GM19452 (cell line): ENCODE results near the gene ANKS6.

Experiments used
- ATAC-seq: cut with Tn5 transposase; IDR thresholded peaks from one replicate; pipeline ENCODE4 v1.9.1; 2021; ENCODE audit not compliant: unreplicated experiment

The ANKS6 gene

GRCh38 chr9:98796364-98797101 is at the start of gene ANKS6:
Gene ANKS6 (minus strand): TSS chr9:98796555. CDS start chr9:98796491, 64 bp downstream.
- ATAC-seq = peak; percentile 87

GRCh38 chr9:98846081-98846480 is 49.7 kb upstream of the ANKS6 start:
- ATAC-seq = no peak

- no peak for ATAC-seq
These were observed 46.2 kb upstream of the ANKS6 start for GRCh38 chr9:98842510-98842909.

GRCh38 chr9:98839724-98840123 is 43.4 kb upstream of the ANKS6 start:
- ATAC-seq = no peak

GRCh38 chr9:98838868-98839565 is 42.7 kb upstream of the ANKS6 start:
- no peak for ATAC-seq

- no peak for ATAC-seq
These were observed 42.0 kb upstream of the ANKS6 start for GRCh38 chr9:98838155-98838867.

GRCh38 chr9:98837516-98837915 is 41.2 kb upstream of the ANKS6 start:
- no peak for ATAC-seq

GRCh38 chr9:98836206-98836605 is 39.9 kb upstream of the ANKS6 start:
- ATAC-seq = no peak

GRCh38 chr9:98834386-98834785 is 38.0 kb upstream of the ANKS6 start:
- no peak for ATAC-seq

GRCh38 chr9:98833090-98833956 is 37.0 kb upstream of the ANKS6 start:
- no peak for ATAC-seq

- ATAC-seq = no peak
These were observed 36.4 kb upstream of the ANKS6 start for GRCh38 chr9:98832768-98833089.

- ATAC-seq = no peak
These were observed 35.3 kb upstream of the ANKS6 start for GRCh38 chr9:98831696-98832095.

- ATAC-seq = no peak
These were observed 34.2 kb upstream of the ANKS6 start for GRCh38 chr9:98830554-98830953.

- ATAC-seq = no peak
These were observed 33.4 kb upstream of the ANKS6 start for GRCh38 chr9:98829766-98830165.

- no peak for ATAC-seq
These were observed 30.4 kb upstream of the ANKS6 start for GRCh38 chr9:98826716-98827115.

GRCh38 chr9:98825414-98825813 is 29.1 kb upstream of the ANKS6 start:
- no peak for ATAC-seq

- ATAC-seq = no peak
These were observed 27.4 kb upstream of the ANKS6 start for GRCh38 chr9:98823666-98824334.

GRCh38 chr9:98822661-98823060 is 26.3 kb upstream of the ANKS6 start:
- no peak for ATAC-seq

GRCh38 chr9:98821831-98822230 is 25.5 kb upstream of the ANKS6 start:
- no peak for ATAC-seq

GRCh38 chr9:98819231-98819630 is 22.9 kb upstream of the ANKS6 start:
- no peak for ATAC-seq

- no peak for ATAC-seq
These were observed 22.4 kb upstream of the ANKS6 start for GRCh38 chr9:98818764-98819163.
